Measurements from ENCODE around the gene PRSS36.
"Not testable (repeated sequence)": the region's sequence is repeated elsewhere in the genome, so short reads cannot be mapped to it uniquely, and the experiment has no call there.

Gene PRSS36

GRCh38 chr16:31149894-31150890 lies at the start of gene PRSS36:
Gene PRSS36 (minus strand): TSS chr16:31150066. CDS start chr16:31150035, 31 bp downstream.
- no peak for DNase-seq

- no peak for DNase-seq
Measured at GRCh38 chr16:31199430-31200041, 49.7 kb upstream of the PRSS36 start.

GRCh38 chr16:31198207-31198882 lies 48.5 kb upstream of the PRSS36 start:
- DNase-seq: no peak

- no peak for DNase-seq
Measured at GRCh38 chr16:31196324-31197088, 46.6 kb upstream of the PRSS36 start.

- DNase-seq: not testable (repeated sequence)
Measured at GRCh38 chr16:31195861-31196260, 46.0 kb upstream of the PRSS36 start.

- DNase-seq: no peak
Measured at GRCh38 chr16:31194898-31195297, 45.0 kb upstream of the PRSS36 start.

GRCh38 chr16:31193874-31194273 lies 44.0 kb upstream of the PRSS36 start:
- no peak for DNase-seq

GRCh38 chr16:31192856-31193642 lies 43.2 kb upstream of the PRSS36 start:
- DNase-seq: no peak

GRCh38 chr16:31191697-31192428 lies 42.0 kb upstream of the PRSS36 start:
- no peak for DNase-seq

- DNase-seq: no peak
Measured at GRCh38 chr16:31190818-31191444, 41.1 kb upstream of the PRSS36 start.

- no peak for DNase-seq
Measured at GRCh38 chr16:31190061-31190460, 40.2 kb upstream of the PRSS36 start.

- no peak for DNase-seq
Measured at GRCh38 chr16:31189412-31189778, 39.5 kb upstream of the PRSS36 start.

GRCh38 chr16:31188450-31189411 lies 38.9 kb upstream of the PRSS36 start:
- DNase-seq: no peak

GRCh38 chr16:31187808-31188189 lies 37.9 kb upstream of the PRSS36 start:
- DNase-seq: no peak

GRCh38 chr16:31186930-31187807 lies 37.3 kb upstream of the PRSS36 start:
- no peak for DNase-seq

GRCh38 chr16:31186176-31186575 lies 36.3 kb upstream of the PRSS36 start:
- no peak for DNase-seq

GRCh38 chr16:31185339-31185738 lies 35.5 kb upstream of the PRSS36 start:
- no peak for DNase-seq

GRCh38 chr16:31184888-31185287 lies 35.0 kb upstream of the PRSS36 start:
- DNase-seq: no peak

Data from NCI-H748 treated with DMSO at 0.1 percent for 48 hours (cell line).